ENCODE data around the gene ATP2C2. TPM values are rescaled to one million over a fixed set of nuclear protein-coding genes. Genes with fewer than 3 reads are reported as not detected.

Gene ATP2C2
- total RNA-seq, 6 donors from 2014 or later, result 36.6 to 153 (median 61.5) TPM

DNA sequence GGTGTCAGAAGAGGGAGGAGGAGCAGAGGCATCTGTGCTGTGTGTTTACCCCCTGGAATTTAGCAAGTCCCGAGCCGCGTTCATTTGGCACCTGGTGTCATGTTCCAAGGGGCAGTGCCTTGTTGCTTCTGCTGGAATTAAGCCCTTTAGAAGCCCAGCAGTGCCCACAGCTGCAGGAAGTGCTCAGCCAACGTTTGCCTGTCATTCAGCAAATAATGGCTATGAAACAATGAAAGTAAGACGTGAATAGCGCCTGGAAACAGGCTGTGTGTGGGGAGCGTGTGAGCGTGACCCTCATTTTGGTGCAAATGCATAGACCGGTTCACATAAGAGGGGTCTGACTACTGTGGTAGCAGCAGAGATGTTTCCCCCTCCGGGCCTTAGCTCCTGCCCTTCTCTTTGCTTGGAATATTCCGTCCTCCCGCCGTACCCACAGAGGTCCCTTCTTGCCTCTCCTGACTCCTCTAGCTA, 5.8 kb upstream of the ATP2C2 start:
- DNase-seq (no peak), ATAC-seq (ENCODE audit: low FRiP score in 2 of 2) (no peak)
- Histone ChIP-seq H3K27ac (no peak overlapping the region), H3K27me3 (no peaks in the 10 kb centered on the region), H3K4me1 (peaks cover 0 to 11% (median 3%) of the 10 kb centered on the region in 4 donors), H3K4me3 (no peak overlapping the region), H3K9me3 (no peaks in the 10 kb centered on the region), H3K36me3 (no peaks in the 10 kb centered on the region)
- WGBS, 2 donors, result 60 to 61% methylated on average over 13 of the region's 13 CpGs
- TF ChIP-seq POLR2A (IDR thresholded peaks at IDR 0.05) (no peak), EP300 (IDR thresholded peaks at IDR 0.05) (no peak), POLR2AphosphoS5 (IDR thresholded peaks at IDR 0.05) (no peak)
- TF ChIP-seq, protein P1, sequence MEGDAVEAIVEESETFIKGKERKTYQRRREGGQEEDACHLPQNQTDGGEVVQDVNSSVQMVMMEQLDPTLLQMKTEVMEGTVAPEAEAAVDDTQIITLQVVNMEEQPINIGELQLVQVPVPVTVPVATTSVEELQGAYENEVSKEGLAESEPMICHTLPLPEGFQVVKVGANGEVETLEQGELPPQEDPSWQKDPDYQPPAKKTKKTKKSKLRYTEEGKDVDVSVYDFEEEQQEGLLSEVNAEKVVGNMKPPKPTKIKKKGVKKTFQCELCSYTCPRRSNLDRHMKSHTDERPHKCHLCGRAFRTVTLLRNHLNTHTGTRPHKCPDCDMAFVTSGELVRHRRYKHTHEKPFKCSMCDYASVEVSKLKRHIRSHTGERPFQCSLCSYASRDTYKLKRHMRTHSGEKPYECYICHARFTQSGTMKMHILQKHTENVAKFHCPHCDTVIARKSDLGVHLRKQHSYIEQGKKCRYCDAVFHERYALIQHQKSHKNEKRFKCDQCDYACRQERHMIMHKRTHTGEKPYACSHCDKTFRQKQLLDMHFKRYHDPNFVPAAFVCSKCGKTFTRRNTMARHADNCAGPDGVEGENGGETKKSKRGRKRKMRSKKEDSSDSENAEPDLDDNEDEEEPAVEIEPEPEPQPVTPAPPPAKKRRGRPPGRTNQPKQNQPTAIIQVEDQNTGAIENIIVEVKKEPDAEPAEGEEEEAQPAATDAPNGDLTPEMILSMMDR (IDR thresholded peaks at IDR 0.05), result no peak

- no peaks in the 10 kb centered on the region for H3K36me3 ChIP-seq
- no peak overlapping the region for H3K27ac ChIP-seq
- H3K27me3 ChIP-seq, result peaks cover 0 to 6% (median 0%) of the 10 kb centered on the region in 4 donors
- TF ChIP-seq, protein P1 (IDR thresholded peaks at IDR 0.05), result no peak
- TF ChIP-seq POLR2A (IDR thresholded peaks at IDR 0.05) (no peak), POLR2AphosphoS5 (IDR thresholded peaks at IDR 0.05) (no peak), EP300 (IDR thresholded peaks at IDR 0.05) (no peak)
- DNase-seq (no peak), ATAC-seq (ENCODE audit: low FRiP score in 2 of 2) (no peak)
- no peaks in the 10 kb centered on the region for H3K9me3 ChIP-seq
- 82 to 92% methylated on average over 9 of the region's 9 CpGs for WGBS, 2 donors
- H3K4me1 ChIP-seq, result peaks cover 0 to 24% (median 20%) of the 10 kb centered on the region in 4 donors
- no peak overlapping the region for H3K4me3 ChIP-seq
These were observed 2.1 kb upstream of the ATP2C2 start for GRCh38 chr16:84366208-84366607.

DNA sequence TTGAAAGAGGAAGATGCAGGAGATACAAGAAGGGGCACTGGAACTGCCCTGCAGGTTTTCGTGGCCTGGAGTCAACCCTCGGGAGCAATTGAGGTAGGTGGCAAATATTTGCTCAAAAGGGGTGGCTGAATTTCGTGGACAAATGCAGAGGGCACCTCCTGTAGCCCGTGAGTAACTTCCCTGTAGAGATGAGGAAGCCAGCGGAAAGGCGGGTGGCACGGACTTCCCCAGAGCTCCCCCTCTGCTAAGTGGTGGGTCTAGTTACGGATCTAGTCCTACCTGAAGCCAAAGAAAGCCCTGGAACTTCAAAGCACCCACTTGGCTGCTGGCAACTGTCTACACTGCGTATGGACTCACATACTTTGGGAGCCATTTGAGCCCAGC, 1.0 kb upstream of the ATP2C2 start:
- Histone ChIP-seq H3K36me3 (no peaks in the 10 kb centered on the region), H3K9me3 (no peaks in the 10 kb centered on the region), H3K4me1 (peaks cover 0 to 24% (median 20%) of the 10 kb centered on the region in 4 donors), H3K4me3 (peak overlapping the region in 2 of 4 donors; percentile 48 to 60), H3K27me3 (peaks cover 0 to 6% (median 0%) of the 10 kb centered on the region in 4 donors), H3K27ac (peak overlapping the region in 2 of 4 donors; percentile 77 to 82)
- 34 to 47% methylated on average over 6 to 9 of the region's 9 CpGs for WGBS, 2 donors
- TF ChIP-seq POLR2AphosphoS5 (IDR thresholded peaks at IDR 0.05) (no peak), POLR2A (IDR thresholded peaks at IDR 0.05) (no peak), EP300 (IDR thresholded peaks at IDR 0.05) (no peak)
- TF ChIP-seq, protein P1 (IDR thresholded peaks at IDR 0.05), result no peak
- ATAC-seq (ENCODE audit: low FRiP score in 2 of 2), result peak in 1 of 2 donors; percentile 67
- peak in 1 of 2 donors; percentile 81 for DNase-seq

DNA sequence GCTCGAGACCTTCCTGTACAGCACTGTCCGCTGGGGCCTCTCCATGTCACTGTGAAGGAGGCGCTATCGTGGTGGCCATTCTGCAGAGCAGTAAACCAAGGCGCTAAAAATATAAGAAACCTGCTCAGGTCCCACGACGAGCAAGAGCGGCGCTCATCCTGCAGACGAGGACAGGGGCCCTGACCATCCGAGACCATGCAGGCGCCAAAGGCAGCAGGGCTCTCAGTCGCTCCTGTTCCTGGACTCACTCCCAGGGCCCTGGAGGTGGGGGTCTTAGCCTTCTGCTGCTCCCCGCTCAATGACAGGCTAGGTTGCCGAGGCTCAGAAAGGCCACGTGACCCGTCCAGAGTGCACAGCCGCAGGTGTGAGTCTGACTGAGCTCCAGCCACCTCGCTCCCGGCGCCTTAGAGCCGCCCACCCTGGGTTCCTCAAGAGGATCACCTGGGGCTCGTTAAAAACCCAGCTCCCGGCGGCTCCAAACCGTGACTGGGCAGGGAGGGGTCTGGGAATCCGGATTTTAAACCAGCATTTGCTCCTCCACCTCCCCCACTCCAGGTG, 509 bp upstream of the ATP2C2 start:
- Histone ChIP-seq H3K27ac (peak overlapping the region; percentile 32 to 82 (median 76)), H3K36me3 (no peaks in the 10 kb centered on the region), H3K4me1 (peaks cover 0 to 24% (median 20%) of the 10 kb centered on the region in 4 donors), H3K4me3 (peak overlapping the region in 3 of 4 donors; percentile 48 to 60 (median 58)), H3K27me3 (peaks cover 0 to 6% (median 0%) of the 10 kb centered on the region in 4 donors), H3K9me3 (no peaks in the 10 kb centered on the region)
- TF ChIP-seq POLR2AphosphoS5 (IDR thresholded peaks at IDR 0.05) (no peak), EP300 (IDR thresholded peaks at IDR 0.05) (no peak)
- peak; percentile 72 to 73 for DNase-seq
- ATAC-seq (ENCODE audit: low FRiP score in 2 of 2), result peak; percentile 38 to 68
- WGBS, 2 donors, result 21 to 22% methylated on average over 4 to 26 of the region's 27 CpGs

DNA sequence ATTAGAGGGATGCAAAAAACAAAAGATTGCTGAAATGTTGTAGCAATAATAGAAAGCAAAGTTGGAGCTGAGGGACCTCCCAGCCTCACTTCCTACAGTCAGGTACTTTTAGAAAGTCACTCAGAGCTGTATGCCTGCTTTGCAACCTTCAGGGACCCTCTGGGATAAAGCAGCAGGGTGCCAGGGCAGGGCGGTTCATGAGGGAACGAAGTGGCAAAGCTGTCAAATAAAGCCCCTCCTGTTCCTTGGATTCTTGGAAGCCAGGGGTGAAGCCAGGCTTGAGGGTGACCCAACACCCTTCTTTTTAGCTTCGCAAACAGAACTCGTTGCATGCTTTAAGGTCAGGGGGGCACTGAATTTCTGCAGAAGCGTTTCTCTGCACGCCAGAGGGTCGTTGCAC, 767 bp downstream of the ATP2C2 start:
- TF ChIP-seq POLR2A (IDR thresholded peaks at IDR 0.05) (no peak), POLR2AphosphoS5 (IDR thresholded peaks at IDR 0.05) (no peak), EP300 (IDR thresholded peaks at IDR 0.05) (no peak)
- Histone ChIP-seq H3K9me3 (no peaks in the 10 kb centered on the region), H3K27me3 (peaks cover 0 to 6% (median 0%) of the 10 kb centered on the region in 4 donors), H3K4me3 (peak overlapping the region in 3 of 4 donors; percentile 48 to 60 (median 58)), H3K27ac (peak overlapping the region in 2 of 4 donors; percentile 77 to 82), H3K4me1 (peaks cover 0 to 30% (median 22%) of the 10 kb centered on the region in 4 donors), H3K36me3 (no peaks in the 10 kb centered on the region)
- ATAC-seq (ENCODE audit: low FRiP score in 2 of 2), result no peak
- DNase-seq, result no peak
- WGBS, 2 donors, result 31 to 39% methylated on average over 7 of the region's 7 CpGs
